Measurements from ENCODE around the gene KSR1.

Gene KSR1

GRCh38 chr17:27575096-27575911, 119.1 kb downstream of the KSR1 start:
- DNase-seq: no peak

- no peak for DNase-seq
These were observed 119.6 kb downstream of the KSR1 start for GRCh38 chr17:27575912-27576252.

- no peak for DNase-seq
These were observed 120.3 kb downstream of the KSR1 start for GRCh38 chr17:27576477-27577083.

- no peak for DNase-seq
These were observed 121.0 kb downstream of the KSR1 start for GRCh38 chr17:27577121-27577761.

GRCh38 chr17:27577884-27578717, 121.9 kb downstream of the KSR1 start:
- DNase-seq: no peak

GRCh38 chr17:27578718-27579085, 122.5 kb downstream of the KSR1 start:
- no peak for DNase-seq

GRCh38 chr17:27579304-27579703, 123.1 kb downstream of the KSR1 start:
- DNase-seq: no peak

GRCh38 chr17:27579897-27580321, 123.7 kb downstream of the KSR1 start:
- no peak for DNase-seq

GRCh38 chr17:27581016-27581415, 124.8 kb downstream of the KSR1 start:
- DNase-seq: no peak

- DNase-seq: no peak
These were observed 126.4 kb downstream of the KSR1 start for GRCh38 chr17:27582696-27583095.

- no peak for DNase-seq
These were observed 129.0 kb downstream of the KSR1 start for GRCh38 chr17:27585153-27585681.

GRCh38 chr17:27585792-27586191, 129.5 kb downstream of the KSR1 start:
- DNase-seq: no peak

- no peak for DNase-seq
These were observed 130.0 kb downstream of the KSR1 start for GRCh38 chr17:27586203-27586721.

- DNase-seq: no peak
These were observed 132.1 kb downstream of the KSR1 start for GRCh38 chr17:27588354-27588753.

GRCh38 chr17:27590864-27591263, 134.6 kb downstream of the KSR1 start:
- DNase-seq: no peak

GRCh38 chr17:27591986-27592385, 135.7 kb downstream of the KSR1 start:
- DNase-seq: no peak

GRCh38 chr17:27593232-27593856, 137.1 kb downstream of the KSR1 start:
- no peak for DNase-seq

GRCh38 chr17:27593857-27594255, 137.6 kb downstream of the KSR1 start:
- no peak for DNase-seq

GRCh38 chr17:27595208-27595607, 139.0 kb downstream of the KSR1 start:
- no peak for DNase-seq

- DNase-seq: no peak
These were observed 139.8 kb downstream of the KSR1 start for GRCh38 chr17:27596096-27596495.

GRCh38 chr17:27596566-27597187, 140.4 kb downstream of the KSR1 start:
- DNase-seq: no peak

- no peak for DNase-seq
These were observed 140.9 kb downstream of the KSR1 start for GRCh38 chr17:27597188-27597580.
